K562 (cell line): ENCODE results near the gene NBPF3. TPM values are rescaled to one million over a fixed set of nuclear protein-coding genes. Genes with fewer than 3 reads are reported as not detected.
"Not testable (repeated sequence)": the region's sequence is repeated elsewhere in the genome, so short reads cannot be mapped to it uniquely, and the experiment has no call there.

Experiments used
- C11orf30 ChIP-seq: fragments of 450-650 bp; IDR thresholded peaks from 2 replicates; pipeline ENCODE4 v1.6.1; 2016; ENCODE audit warnings: low read depth, mild to moderate bottlenecking
- DPF2 ChIP-seq: fragments of 450-650 bp; IDR thresholded peaks from 2 replicates; pipeline ENCODE4 v1.6.1; 2016
- KDM1A ChIP-seq, 2 experiments: fragments of 450-650 bp; IDR thresholded peaks; 2 replicates each; pipeline ENCODE4 v1.6.1; 2016; ENCODE audit warnings: mild to moderate bottlenecking in 2 of 2
- MEF2D ChIP-seq: conservative IDR thresholded peaks from 2 replicates; pipeline ENCODE4 v1.6.1; 2016; ENCODE audit warnings: low read depth, missing genetic modification characterization, missing compliant biosample characterization
- NFIC ChIP-seq: fragments of 450-650 bp; IDR thresholded peaks from 2 replicates; pipeline ENCODE4 v1.6.1; 2017; ENCODE audit warnings: mild to moderate bottlenecking, inconsistent platforms
- RCOR1 ChIP-seq, 2 experiments: IDR thresholded peaks; 2 replicates each; pipeline ENCODE4 v1.6.1; 2012; ENCODE audit warnings: low read depth in 2 of 2, low read length in 2 of 2, borderline replicate concordance in 1 of 2, improper control_type of control experiment in 1 of 2
- YY1 ChIP-seq, 3 experiments: IDR thresholded peaks; 2 replicates each; pipeline ENCODE4 v1.6.1; 2011; ENCODE audit warnings: low read length in 2 of 3, mild to moderate bottlenecking in 2 of 3, moderate library complexity in 2 of 3, borderline replicate concordance in 1 of 3, control low read depth in 1 of 3, low read depth in 1 of 3; ENCODE audit not compliant: insufficient read depth in 3 of 3, insufficient replicate concordance in 2 of 3, control insufficient read depth in 1 of 3, insufficient read length in 1 of 3; ENCODE audit errors: extremely low read depth in 1 of 3
- ZC3H11A ChIP-seq: IDR thresholded peaks from 2 replicates; pipeline ENCODE4 v1.6.1; 2012; ENCODE audit warnings: low read depth, low read length, improper control_type of control experiment
- polyA plus RNA-seq, 8 experiments: library from polyadenylated mRNA; depleted of rRNA in 4 of 8; stranded (reverse) in 5 of 8; unstranded in 3 of 8; fragments of >200 nt; fragmentation: Nextera tagmentation in 2 of 8; fragmentation: Illumina TruSeq in 1 of 8; extraction: Ambion mirVana in 2 of 8; extraction: Trizol in 1 of 8; gene quantifications; 2 replicates each; pipeline versions ENCODE4 v1.2.1 to v1.2.3, GENCODE V29; 2011 to 2014; ENCODE audit warnings: inconsistent platforms in 1 of 8, missing spikeins in 1 of 8
- total RNA-seq, 7 experiments: library from RNA; depleted of rRNA in 6 of 7; stranded (reverse); fragments of >200 nt in 6 of 7; fragmentation: Illumina TruSeq in 2 of 7; extraction: Trizol in 2 of 7; gene quantifications; 2 replicates each; pipeline versions ENCODE4 v1.2.1 to v1.2.3, GENCODE V29; 2011 to 2021; ENCODE audit warnings: low replicate concordance in 1 of 7
- TF ChIP-seq, protein P1 (sequence below), 2 experiments: fragments of 450-650 bp; formaldehyde crosslinking in 1 of 2; IDR thresholded peaks; 2 replicates each; pipeline versions ENCODE4 v1.4.0 to v1.6.1; 2014 to 2020; ENCODE audit warnings: mild to moderate bottlenecking in 2 of 2, borderline replicate concordance in 1 of 2, low read depth in 1 of 2
- TF ChIP-seq, protein P2 (sequence below), 2 experiments: fragments of 450-650 bp in 1 of 2; sonication (generic) in 1 of 2; formaldehyde crosslinking in 1 of 2; IDR thresholded peaks in 1 of 2; conservative IDR thresholded peaks in 1 of 2; 2 replicates each; pipeline versions ENCODE4 v1.6.1 to v1.8.1; 2016 to 2023; ENCODE audit warnings: mild to moderate bottlenecking in 2 of 2, moderate library complexity in 2 of 2, inconsistent platforms in 1 of 2, missing genetic modification reagents in 1 of 2

NBPF3 gene
- total and polyA plus RNA-seq, 9 of the 15 experiments (the other 6 are each of a cell fraction or from before 2014, with no cell fraction given) = 1.5 to 7.3 (median 5.4) TPM

GRCh38 chr1:21401726-21402346 lies 38.1 kb upstream of the NBPF3 start (continued):
- TF ChIP-seq, protein P1, sequence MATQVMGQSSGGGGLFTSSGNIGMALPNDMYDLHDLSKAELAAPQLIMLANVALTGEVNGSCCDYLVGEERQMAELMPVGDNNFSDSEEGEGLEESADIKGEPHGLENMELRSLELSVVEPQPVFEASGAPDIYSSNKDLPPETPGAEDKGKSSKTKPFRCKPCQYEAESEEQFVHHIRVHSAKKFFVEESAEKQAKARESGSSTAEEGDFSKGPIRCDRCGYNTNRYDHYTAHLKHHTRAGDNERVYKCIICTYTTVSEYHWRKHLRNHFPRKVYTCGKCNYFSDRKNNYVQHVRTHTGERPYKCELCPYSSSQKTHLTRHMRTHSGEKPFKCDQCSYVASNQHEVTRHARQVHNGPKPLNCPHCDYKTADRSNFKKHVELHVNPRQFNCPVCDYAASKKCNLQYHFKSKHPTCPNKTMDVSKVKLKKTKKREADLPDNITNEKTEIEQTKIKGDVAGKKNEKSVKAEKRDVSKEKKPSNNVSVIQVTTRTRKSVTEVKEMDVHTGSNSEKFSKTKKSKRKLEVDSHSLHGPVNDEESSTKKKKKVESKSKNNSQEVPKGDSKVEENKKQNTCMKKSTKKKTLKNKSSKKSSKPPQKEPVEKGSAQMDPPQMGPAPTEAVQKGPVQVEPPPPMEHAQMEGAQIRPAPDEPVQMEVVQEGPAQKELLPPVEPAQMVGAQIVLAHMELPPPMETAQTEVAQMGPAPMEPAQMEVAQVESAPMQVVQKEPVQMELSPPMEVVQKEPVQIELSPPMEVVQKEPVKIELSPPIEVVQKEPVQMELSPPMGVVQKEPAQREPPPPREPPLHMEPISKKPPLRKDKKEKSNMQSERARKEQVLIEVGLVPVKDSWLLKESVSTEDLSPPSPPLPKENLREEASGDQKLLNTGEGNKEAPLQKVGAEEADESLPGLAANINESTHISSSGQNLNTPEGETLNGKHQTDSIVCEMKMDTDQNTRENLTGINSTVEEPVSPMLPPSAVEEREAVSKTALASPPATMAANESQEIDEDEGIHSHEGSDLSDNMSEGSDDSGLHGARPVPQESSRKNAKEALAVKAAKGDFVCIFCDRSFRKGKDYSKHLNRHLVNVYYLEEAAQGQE (IDR thresholded peaks at IDR 0.05; ENCODE audit: borderline replicate concordance) = peak; percentile 58
- TF ChIP-seq, protein P1 (CRISPR knock-in tag; IDR thresholded peaks at IDR 0.05; ENCODE audit: low read depth) = not testable (repeated sequence)
- peak; percentile 87; the same call in 1 of the 2 replicates for TF ChIP-seq ZC3H11A
- TF ChIP-seq YY1 (IDR thresholded peaks at IDR 0.05; ENCODE audit: borderline replicate concordance in 1 of 3, control insufficient read depth in 1 of 3, extremely low read depth in 1 of 3, insufficient read depth in 3 of 3, insufficient read length in 1 of 3, insufficient replicate concordance in 2 of 3, low read depth in 1 of 3, low read length in 2 of 3) = peak in 1 of 3 experiments; percentile 63
- TF ChIP-seq MEF2D (tag) = 0 out of 2 replicates have a peak, but pooled peaks have one; percentile 22
- peak; percentile 70 for TF ChIP-seq DPF2
- TF ChIP-seq RCOR1 (IDR thresholded peaks at IDR 0.05; ENCODE audit: borderline replicate concordance in 1 of 2, low read depth in 2 of 2, low read length in 2 of 2) = peak in 1 of 2 experiments; percentile 76; a peak in 1 of 4 replicates
- TF ChIP-seq, protein P2, sequence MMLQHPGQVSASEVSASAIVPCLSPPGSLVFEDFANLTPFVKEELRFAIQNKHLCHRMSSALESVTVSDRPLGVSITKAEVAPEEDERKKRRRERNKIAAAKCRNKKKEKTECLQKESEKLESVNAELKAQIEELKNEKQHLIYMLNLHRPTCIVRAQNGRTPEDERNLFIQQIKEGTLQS (IDR thresholded peaks at IDR 0.05) = peak; percentile 75
- TF ChIP-seq, protein P2 (CRISPR knock-in tag; conservative IDR thresholded peaks at IDR 0.05) = not testable (repeated sequence)
- TF ChIP-seq KDM1A (IDR thresholded peaks at IDR 0.05) = peak; percentile 31 to 77; a peak in 3 of 4 replicates
- TF ChIP-seq C11orf30 = peak; percentile 69; the same call in 1 of the 2 replicates
- peak; percentile 49 for TF ChIP-seq NFIC
